HG03135 (cell line): Measurements from ENCODE around the gene PRPF38A.
"Not testable (repeated sequence)": the region's sequence is repeated elsewhere in the genome, so short reads cannot be mapped to it uniquely, and the experiment has no call there.

Source experiments
- ATAC-seq: cut with Tn5 transposase; IDR thresholded peaks from one replicate; pipeline ENCODE4 v1.9.1; 2021; ENCODE audit warnings: mild to moderate bottlenecking, moderate library complexity; ENCODE audit not compliant: unreplicated experiment

PRPF38A gene, protein sequence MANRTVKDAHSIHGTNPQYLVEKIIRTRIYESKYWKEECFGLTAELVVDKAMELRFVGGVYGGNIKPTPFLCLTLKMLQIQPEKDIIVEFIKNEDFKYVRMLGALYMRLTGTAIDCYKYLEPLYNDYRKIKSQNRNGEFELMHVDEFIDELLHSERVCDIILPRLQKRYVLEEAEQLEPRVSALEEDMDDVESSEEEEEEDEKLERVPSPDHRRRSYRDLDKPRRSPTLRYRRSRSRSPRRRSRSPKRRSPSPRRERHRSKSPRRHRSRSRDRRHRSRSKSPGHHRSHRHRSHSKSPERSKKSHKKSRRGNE

DNA sequence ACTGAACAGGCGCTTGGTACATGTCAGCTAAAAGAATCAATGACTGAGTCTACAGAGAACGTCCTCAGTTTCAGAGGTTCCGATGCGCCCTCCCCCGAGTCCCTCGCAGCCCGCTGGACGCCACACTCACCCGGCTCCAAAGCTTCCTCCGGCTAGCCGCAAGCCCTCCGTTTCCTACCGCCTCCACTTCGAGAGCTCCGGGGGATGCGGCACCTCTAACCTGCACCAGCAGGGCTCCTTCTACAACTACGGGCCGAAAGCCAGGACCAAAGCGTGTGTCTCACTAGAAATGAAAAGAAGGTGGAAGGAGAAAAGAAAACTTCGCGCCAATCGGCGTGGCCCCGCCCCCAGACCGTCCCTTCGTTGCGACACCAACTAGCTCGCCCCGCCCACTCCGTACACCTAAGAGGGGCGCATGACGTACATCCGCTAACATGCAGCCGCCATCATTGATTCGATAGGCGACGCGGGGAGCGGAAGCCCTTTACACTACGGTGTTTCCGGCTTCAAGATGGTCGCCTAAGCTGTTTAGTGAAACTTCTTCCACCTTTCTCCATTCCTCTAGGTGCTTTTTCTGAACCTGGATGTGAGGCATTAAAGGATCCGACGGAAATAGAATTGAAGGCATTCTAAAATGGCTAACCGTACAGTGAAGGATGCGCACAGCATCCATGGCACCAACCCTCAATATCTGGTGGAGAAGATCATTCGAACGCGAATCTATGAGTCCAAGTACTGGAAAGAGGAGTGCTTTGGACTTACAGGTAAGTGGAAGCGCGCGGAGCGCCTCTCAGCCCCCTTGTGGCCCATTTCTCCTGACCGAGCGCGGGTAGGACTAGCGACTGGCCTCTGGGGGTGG is at the start of gene PRPF38A, which contains the start of gene ORC1:
PRPF38A (plus strand) TSS at position 487 of the 859 bp plus-strand sequence; CDS start at position 635, 148 bp downstream.
ORC1 (minus strand) TSS at position 308 of the 859 bp plus-strand sequence. CDS start 2,200 bp downstream, outside the sequence.
- peak; percentile 94 for ATAC-seq

DNA sequence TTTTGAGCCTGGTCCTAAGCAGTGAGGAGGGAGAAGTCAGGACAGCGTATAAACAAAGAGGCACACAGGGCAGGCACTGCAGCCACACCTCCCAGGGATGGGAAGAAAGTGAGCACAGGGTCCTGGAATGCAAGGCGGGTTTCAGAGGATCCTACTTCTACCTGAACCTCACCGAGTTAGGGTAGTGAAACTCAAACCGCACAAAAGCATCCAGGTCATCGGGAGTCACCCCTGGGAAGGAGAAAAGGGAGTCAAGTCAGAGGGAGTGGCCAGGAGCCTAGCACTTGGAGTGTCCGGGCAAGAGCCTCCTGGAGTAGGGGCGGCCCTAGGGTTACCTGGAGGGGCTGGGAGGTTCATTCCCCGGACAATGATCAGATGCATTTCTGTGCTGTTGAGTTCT is 49.0 kb upstream of the PRPF38A start:
- no peak for ATAC-seq

DNA sequence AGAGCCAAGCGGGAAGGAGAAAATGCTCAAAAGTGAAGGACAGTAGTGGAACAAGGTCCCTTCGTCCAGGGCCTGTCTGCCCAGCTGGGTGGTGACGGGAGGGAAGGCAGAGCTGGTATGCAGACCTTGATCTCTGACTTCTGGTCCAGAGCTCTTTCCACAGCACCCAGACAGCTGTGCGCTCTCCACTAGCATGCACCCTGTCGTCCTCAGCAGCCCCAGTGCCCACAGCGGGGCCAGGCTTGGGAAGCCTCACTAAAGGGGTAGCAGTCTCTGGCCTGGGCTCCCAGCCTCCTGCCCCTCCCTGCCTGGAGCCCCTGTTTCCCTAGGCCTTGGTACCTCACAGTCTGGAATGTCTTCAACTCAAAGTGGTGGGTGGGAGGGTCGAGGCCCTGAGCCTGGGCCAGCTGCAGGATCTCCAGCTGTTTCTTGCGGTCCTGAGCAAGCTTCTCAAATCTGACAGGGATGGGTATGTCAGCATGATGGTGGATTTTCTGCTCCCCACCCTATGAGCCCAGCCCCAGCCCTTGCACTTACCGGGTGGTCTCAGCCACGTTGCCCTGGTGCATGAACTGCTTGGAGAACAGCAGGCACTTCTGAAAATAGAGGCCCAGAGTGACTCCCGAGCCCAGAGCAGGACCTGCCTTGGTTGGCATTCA is 48.4 kb upstream of the PRPF38A start:
- ATAC-seq = no peak

DNA sequence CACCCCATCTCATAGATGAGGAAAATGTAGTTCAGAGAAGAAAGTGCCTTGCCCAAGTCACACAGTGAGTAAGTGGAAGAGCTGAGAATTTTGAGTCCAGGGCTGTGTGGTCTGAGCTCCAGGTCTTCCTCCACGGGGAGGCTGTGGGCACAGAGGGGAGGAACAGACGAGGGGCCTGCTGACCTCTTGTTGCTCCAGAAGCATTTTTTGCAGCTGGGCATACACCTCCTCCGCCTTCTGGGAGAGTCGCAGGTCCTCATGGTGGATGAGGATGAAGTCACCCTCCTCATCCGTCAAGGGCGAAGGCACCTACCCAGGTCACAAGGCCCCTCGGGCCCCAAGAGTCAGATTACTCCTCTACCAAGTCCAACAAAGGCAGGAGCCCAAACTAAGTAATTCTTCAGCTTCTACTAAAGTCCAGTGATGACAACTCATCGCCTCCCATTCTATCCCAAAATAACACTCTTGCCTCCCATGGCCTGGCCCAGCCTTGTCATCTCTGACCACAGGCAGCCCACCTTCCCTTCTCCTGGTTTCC is 47.5 kb upstream of the PRPF38A start:
- no peak for ATAC-seq

DNA sequence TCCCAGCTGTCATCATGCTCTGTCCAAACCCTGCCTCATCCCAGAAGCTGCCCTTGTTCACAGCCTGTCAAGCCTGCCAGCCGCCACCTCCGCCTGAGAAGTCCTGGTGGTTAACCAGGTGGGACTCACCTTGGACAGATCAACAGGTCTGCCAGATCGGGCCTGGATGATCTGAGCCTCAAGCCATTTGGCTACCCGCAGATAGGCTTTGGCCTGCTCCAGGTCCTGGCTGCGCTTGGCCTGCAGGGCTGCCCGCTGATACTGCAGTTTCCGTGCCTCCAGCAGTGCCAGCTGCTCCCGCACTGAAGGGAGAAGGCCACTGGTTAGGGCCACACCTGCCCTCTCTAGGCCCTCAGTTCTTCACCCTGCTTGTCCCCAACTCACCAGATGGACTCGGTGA is 47.0 kb upstream of the PRPF38A start:
- ATAC-seq = no peak

DNA sequence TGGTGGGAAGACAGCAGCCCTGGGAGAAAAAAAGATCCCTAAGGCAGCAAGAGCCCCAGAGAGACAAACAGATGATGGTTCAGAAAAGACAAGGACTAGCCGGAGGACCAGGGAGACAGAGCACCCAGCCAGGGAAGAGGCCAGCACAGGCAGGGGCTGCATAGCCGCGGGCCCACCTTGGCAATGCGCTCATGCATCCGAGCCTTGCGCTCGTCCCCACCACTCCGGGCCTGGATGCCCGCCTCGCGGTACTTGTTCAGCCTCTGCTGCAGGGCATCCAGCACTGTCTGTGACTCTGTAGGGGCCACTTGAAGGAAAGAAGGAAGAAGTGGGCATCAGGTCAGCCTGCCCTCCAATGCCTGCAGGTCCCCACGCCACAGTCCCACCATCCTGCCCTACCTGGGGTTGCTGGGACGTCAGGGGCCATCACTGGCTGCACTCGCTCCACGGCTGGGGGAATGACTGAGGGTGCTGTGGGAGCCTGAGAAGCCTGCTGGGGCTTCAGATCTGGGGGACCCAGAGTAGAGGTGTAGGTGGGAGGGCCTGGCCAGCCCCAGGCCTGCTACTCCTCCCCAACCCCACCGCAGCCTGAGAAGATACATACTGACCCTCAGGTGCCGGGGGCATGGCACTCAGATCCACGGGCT is 45.4 kb upstream of the PRPF38A start:
- no peak for ATAC-seq

DNA sequence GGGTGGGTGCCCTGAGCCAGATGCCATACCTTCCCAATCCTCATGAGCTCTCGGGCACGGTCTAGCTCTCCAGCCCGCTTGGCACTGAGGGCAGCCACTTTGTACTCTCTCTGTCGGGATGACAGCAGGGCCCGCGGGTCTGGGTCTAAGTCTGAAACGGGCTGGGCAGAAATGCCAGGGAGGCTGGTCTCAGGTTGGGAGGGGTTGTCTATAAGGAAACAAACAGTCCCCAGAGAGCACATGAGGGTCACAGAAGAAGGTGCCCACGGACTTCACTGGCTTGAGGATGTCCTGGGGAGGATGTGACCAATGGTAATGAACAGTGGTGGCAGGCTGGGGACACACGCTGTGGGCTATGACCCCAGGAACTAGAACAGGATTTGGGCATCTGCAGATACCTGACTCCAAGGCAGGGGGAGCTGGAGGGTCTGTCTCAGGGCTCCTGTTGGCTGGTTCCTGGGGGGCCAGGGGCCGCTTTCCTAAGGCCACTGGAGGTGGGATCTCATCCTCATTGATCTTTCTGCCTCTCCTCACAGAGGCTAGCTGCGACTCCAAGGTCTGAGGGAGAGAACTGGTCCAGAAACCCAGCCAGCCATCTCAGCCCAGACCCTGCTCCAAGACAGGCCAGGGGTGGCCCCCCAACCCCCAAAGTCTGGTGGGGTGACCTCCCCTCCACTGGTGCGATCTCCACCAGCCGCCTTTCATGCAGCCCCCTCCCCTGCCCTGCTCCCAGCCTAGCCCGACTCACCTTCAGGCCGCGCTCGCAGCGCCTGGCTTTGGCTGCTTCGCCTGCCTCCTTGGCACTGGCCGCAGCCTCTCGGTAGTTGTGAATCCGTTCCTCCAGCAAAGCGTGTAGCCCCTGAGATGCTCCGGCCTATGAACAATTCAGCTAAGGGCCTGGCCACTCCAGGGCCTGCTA is 44.5 kb upstream of the PRPF38A start:
- no peak for ATAC-seq

DNA sequence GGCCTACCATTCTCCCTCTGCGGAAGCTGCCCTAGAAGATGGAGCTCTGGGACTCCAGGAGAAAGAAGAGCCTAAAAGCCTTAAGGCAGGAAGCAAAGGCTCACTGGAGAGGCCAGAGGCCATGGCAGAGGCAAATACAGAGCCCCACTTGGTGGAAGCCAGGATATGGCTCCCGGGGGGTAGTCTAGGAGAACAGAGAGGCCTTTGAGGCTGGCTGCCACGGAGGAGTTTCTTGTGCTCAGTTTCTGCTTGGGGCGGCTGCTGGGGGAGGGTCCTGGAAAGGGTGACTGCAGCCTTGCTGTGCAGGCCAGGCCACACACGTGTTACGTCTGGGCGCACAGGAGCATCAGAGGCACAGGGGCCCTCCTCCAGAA is 43.8 kb upstream of the PRPF38A start:
- no peak for ATAC-seq

DNA sequence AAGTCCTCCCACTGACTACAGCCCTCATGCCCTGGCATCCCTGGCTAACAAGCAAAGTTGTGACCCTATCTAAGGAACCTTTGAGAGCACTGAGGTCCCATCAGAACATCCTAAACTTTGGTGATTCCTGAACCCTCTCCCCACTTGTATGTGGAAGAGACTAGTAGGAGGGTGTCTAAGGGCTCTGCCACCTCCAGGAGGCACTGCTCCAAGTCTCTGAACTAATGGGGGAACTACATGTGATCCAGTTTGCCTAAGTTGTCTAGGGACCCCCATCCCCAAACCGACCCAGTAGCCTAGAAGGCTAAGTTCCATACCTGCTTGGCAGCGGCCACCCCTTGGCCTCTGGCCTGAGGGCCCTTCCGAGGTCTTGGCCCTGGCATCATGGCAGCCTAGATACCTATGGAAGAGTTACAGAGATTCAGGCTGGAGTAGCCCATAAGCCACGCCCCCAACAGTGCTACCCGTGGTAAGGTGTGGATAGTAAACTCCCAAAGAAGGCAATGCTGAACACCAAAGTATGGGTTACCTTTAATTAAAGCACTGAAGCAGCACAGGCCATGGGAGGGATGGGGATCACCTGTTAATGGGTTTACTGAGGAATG is 40.1 kb upstream of the PRPF38A start:
- ATAC-seq = no peak

DNA sequence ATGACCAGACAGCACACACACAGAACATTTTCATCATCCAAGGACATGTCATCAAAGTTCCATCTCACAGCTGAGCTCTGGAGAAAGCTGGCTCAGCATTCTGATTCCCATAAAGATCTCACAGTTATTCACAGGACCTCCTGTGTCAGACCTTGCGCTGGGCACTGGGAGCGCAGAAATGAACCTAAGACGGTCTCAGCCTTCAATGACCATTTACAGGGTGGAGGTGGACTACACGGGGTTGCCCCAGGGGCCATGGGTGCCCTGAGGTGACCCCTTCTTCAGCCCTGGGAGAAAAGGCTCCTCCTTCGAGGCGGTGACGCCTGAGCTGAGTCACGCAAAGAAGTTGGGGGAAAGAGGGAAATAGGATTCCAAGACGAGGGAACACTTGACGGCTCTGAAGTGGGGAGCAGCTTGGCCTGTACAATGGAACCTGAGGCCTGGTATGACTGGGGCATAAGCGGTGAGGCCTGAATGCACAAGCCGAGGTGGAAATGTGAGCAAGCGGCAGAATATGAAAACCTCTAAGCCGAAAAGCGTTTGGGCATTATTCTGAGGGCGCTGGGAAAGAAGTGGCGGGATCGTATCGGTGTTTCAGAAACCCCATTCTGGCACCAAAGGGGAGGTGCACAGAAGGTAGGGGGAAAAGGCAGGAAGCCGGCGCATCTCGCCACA is 39.2 kb upstream of the PRPF38A start:
- peak; percentile 2 for ATAC-seq

DNA sequence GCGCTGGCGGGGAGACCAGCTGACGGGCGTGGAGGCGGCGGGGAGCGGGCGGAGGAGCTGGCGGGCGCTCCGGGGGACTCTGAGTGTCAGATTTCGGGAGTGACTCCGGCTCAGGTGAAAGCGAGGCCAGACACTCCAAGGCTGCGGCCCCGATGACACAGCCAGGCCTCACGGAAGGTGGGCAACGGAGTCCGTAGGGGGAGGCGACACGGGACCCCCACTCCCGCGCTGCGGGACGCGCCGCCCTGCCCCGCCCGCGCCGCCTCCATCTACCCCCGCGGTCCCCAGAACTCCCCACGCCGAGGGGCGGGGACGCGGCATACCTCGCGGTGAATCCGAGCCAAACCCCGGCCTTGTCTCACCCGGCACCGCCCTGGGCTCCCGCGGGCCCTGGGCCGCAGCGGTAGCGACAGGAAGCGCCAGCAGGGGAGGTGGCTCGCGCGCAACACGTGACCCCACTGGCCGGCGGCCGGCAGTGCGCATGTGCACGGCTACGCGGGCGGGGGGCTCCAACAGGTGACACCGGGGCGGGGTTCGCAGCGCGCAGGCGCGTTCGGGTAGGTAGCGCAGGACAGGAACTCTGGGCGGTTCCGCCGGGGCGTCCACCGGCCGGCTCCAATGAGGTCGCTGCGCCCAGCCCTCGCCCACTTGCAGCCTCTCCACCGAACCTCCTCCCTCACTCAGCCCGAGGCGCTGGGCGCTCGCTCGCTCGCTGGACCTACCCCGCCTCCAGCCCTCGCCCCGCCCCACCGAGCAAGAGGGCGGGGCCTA is 38.5 kb upstream of the PRPF38A start, which contains the start of gene CC2D1B:
CC2D1B (minus strand) TSS at position 460 of the 771 bp plus-strand sequence. CDS start 1,585 bp downstream, outside the sequence.
- ATAC-seq = peak; percentile 90

DNA sequence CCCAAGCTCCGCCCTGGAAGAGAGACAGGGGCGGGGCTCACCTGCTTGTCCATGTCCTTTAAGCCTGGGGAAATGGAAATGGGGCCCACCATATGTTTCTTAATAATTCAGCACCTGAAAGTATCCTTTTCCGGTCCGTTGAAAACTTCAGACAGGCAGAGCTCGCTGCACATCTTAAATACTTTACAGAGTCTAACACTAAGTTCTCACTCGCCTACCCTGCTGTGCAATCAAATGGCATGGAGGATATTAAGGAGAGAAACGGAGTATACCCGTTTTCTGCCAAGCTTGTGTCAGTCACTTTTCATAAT is 37.9 kb upstream of the PRPF38A start:
- no peak for ATAC-seq

DNA sequence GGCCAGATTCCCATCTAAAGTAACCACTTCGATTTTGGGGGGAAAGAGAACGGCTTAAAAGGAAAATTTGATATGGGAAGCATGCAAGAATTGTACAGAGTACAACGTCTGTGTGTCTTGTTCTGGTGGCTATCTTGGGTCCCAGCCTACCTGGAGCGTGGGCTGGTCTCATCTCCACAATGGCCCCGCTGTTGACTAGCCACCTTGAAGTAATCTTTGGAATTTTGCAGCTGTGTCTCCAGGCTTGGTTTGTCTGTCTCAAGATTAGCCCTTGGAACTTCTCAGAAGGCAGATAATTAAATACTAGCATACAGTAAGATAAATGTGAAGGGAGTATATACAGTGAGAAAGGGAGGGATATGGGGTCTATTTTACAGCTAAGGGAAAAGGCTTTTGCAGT is 37.1 kb upstream of the PRPF38A start:
- ATAC-seq = no peak

DNA sequence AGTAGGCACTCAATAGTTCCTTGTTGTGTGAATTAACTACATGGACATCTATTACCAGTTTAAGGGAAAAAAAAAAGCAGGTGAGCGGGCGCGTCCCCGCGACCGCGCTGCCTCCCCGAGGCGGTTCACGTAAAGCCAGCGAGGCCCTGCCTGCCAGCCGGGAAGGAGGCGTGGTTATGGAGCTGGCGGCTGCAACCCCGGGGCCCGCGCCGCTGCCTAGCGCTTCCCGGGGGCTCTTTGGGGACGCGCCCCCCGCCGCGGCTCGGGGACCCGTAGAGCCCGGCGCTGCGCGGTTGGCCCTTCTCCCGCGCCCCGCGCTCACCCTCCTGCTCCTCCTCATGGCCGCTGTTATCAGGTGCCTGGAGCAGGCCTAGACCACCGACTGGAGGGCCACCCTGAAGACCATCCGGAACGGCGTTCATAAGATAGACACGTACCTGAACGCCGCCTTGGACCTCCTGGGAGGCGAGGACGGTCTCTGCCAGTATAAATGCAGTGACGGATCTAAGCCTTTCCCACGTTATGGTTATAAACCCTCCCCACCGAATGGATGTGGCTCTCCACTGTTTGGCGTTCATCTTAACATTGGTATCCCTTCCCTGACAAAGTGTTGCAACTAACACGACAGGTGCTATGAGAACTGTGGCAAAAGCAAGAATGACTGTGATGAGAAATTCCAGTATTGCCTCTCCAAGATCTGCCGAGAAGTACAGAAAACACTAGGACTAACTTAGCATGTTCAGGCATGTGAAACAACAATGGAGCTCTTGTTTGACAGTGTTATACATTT is 35.8 kb upstream of the PRPF38A start:
- ATAC-seq = no peak

DNA sequence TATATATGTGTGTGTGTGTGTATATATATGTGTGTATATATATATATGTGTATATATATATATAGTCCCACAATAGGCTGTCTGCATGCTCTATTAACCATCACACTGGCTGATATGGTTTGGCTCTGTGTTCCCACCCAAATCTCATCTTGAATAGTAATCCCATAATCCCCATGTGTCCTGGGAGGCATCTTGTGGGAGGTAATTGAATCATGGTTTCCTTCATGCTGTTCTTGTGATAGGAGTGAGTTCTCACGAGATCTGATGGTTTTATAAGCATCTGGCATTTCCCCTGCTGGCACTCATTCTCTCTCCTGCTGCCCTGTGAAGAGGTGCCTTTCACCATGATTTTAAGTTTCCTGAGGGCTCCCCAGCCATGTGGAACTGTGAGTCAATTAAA is 34.6 kb upstream of the PRPF38A start:
- ATAC-seq = not testable (repeated sequence)

DNA sequence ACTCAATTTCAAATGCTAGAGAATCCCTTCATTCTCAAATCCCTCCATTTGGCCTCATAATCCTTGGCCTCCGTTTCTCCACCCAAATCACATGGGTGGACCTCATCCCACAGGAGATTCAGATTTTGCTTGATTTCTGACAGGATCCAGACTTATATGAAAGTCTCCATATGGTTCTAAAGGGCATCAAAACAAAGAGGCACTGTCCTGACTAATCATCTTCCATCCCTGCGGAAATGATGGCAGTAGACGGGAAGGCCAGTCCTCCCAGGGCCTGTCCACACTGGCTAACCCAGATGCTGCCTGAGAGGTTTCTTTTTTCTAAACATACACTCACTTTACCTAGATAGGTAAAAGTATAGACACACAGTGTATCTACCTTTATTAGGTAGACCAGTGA is 19.0 kb upstream of the PRPF38A start:
- no peak for ATAC-seq

DNA sequence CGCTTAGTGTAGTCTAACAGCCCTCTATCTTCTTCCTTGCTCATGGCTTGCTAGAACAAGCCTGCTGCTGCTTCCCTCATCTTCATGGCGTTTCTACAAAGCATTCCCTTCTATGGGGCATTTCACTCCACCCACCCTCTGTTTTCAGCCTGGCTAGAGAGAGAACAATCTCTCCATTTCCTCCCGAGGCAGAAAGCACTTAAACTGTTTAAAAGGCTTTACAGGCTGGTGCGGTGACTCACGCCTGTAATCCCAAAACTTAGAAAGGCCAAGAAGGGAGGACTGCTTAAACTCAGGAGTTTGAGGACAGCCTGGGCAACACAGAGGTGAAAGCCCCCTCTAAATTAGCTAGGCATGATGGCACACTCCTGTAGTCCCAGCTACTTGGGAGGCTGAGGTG is 17.9 kb upstream of the PRPF38A start:
- ATAC-seq = no peak
